Skeletal muscle tissue (tissue), 4 donors: ENCODE results near the gene VAC14. TPM values are rescaled to one million over a fixed set of nuclear protein-coding genes. Genes with fewer than 3 reads are reported as not detected.
"Not testable (repeated sequence)": the region's sequence is repeated elsewhere in the genome, so short reads cannot be mapped to it uniquely, and the experiment has no call there.

Source experiments
- H3K27ac ChIP-seq: one replicate; pipeline ENCODE4 v1.7.0; 2013; ENCODE audit warnings: mild to moderate bottlenecking, low read depth, low read length, inconsistent platforms
- H3K27me3 ChIP-seq, 3 donors: one replicate each; pipeline ENCODE4 v1.7.0; 2013; ENCODE audit warnings: low read length in 3 of 3; ENCODE audit not compliant: control insufficient read depth in 3 of 3, insufficient read depth in 3 of 3
- H3K36me3 ChIP-seq, 3 donors: one replicate each; pipeline ENCODE4 v1.7.0; 2013; ENCODE audit warnings: low read length in 3 of 3; ENCODE audit not compliant: control insufficient read depth in 3 of 3, insufficient read depth in 3 of 3
- H3K4me1 ChIP-seq, 3 donors: one replicate each; pipeline ENCODE4 v1.7.0; 2013; ENCODE audit warnings: low read length in 3 of 3, mild to moderate bottlenecking in 3 of 3; ENCODE audit not compliant: control insufficient read depth in 3 of 3, insufficient read depth in 3 of 3
- H3K4me3 ChIP-seq, 3 donors: one replicate each; pipeline ENCODE4 v1.7.0; 2013; ENCODE audit warnings: low read length in 3 of 3
- H3K9ac ChIP-seq, 3 donors: one replicate each; pipeline ENCODE4 v1.7.0; 2013; ENCODE audit warnings: low read length in 3 of 3, mild to moderate bottlenecking in 3 of 3, moderate library complexity in 2 of 3, low read depth in 1 of 3
- H3K9me3 ChIP-seq, 3 donors: one replicate each; pipeline ENCODE4 v1.7.0; 2013; ENCODE audit warnings: low read length in 3 of 3; ENCODE audit not compliant: control insufficient read depth in 3 of 3
- total RNA-seq: library from RNA; depleted of rRNA; stranded (reverse); fragments of >200 nt; gene quantifications from one replicate; pipeline ENCODE4 v1.2.3, GENCODE V29; 2014
- donor health status: Osteomylitis.

VAC14 gene
- total RNA-seq = 15.1 TPM

DNA sequence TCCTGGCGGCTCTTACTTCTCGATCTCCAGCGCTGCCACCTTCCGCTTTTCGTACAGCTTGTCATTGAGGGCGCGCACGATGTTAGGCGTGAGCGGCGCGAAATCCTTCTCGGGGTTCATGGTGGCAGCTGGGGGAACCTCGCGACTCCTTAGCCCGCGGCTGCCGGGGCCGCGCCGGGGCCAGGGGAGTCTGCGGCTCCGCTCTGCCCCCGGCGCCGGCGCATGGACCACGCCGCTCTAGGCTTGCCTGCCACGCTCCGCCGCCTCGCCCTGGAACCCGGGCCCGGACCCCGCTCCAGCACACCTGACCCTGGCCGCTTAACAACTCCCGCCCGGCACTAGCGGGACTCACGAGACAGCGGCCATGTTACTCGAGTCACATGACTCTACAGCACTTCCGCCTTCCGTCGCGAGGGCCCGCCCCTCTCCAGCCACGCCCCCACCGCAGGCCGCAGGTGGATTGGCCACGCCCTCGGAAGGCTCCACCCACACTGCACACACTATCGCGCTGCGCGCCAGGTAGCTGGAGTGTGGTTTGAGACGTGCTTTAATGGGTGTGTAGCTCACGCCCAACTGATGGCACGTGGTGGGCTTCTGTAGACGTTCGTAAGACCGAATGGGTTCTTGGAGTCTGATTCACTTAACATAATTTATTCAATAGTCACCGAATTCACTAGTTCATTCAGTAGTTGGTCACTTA, at the start of gene VAC14:
Gene VAC14, minus strand, starts transcription at position 378 of the 700 bp plus-strand sequence. Its CDS starts 258 bp downstream, at position 120.
- peak within 1 kb of the TSS; percentile 43 for H3K27ac ChIP-seq
- H3K9ac ChIP-seq = peak within 1 kb of the TSS; percentile 84 to 92 (median 90)
- peaks cover 0 to 2% (median 0%) of the 10 kb centered on the region in 3 donors for H3K9me3 ChIP-seq
- peak within 1 kb of the TSS; percentile 91 to 98 (median 93) for H3K4me3 ChIP-seq
- peaks cover 10 to 22% (median 12%) of the 10 kb centered on the region in 3 donors for H3K4me1 ChIP-seq
- peaks cover 0 to 6% (median 0%) of the 10 kb centered on the region in 3 donors for H3K36me3 ChIP-seq
- peaks cover 0 to 7% (median 7%) of the 10 kb centered on the region in 3 donors for H3K27me3 ChIP-seq

DNA sequence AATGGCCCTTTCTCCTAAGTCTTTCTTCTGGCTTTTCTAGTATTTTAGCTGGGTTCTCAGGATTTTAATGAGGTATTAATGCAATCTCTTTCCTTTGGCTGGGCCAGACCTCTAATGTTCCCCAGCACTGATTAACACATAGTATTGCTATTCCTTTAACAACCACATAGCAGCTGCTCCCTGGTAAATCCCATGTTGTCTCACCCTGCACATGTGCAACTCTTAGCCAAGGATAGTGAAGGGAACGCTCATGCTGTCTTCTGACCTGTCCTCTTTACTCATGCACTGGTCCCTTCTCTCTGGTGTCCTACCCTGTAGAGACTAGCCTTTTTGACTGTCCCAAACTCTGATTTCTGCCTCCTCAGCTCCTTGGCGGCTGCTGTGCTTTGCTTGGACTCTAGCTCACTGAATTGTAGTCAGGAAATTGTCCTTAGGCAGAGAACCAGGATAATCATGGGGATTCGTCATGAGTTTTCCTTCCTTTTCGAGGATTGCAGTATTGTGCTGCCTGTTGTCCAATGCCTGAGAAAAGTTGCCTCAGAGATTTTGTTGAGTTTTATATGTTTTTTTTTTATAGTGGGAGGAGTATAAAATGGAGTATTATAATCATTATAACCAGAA, 22.6 kb upstream of the VAC14 start:
- not testable (repeated sequence) for H3K27ac ChIP-seq, H3K36me3 ChIP-seq, H3K9me3 ChIP-seq, H3K4me3 ChIP-seq, H3K27me3 ChIP-seq, H3K9ac ChIP-seq, H3K4me1 ChIP-seq

- not testable (repeated sequence) for H3K4me3 ChIP-seq, H3K27ac ChIP-seq, H3K27me3 ChIP-seq, H3K9ac ChIP-seq, H3K4me1 ChIP-seq, H3K9me3 ChIP-seq, H3K36me3 ChIP-seq
These were observed 21.8 kb upstream of the VAC14 start for GRCh38 chr16:70822734-70823133.

GRCh38 chr16:70818088-70818487, 17.1 kb upstream of the VAC14 start:
- not testable (repeated sequence) for H3K27ac ChIP-seq, H3K9me3 ChIP-seq, H3K4me3 ChIP-seq, H3K4me1 ChIP-seq, H3K9ac ChIP-seq, H3K27me3 ChIP-seq, H3K36me3 ChIP-seq

DNA sequence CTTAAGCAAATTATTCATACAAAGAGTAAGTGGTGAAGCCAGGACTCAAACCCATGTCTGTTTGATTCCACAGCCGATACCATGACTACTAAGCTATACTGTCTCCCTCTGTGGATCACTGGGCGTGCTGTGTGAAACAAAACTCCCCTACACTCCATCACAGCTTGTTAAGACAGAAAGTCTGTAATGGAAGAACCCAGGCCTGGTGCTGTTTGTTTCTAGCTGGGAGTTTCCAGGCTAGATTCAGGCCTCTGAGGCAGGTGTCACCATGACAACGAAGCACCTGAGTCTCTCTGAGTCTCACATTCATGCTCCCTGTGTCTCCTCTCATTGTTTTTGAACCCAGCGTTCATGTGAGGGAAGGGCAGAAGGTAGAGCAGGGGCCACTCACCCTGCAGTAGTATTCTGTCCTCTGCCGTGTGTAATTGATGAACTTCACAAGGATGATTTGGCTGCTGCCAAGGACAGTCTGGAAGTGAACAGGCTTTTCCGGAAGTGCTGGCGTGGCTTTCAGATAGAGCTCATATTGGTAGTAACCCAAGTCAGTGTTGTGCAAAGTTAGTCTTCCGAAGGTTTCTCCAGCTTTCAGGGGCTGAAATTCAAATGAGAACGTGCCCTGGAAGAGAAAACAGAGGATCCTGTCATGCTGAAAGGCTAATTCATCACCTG, 8.6 kb upstream of the VAC14 start:
- Histone ChIP-seq H3K27me3 (peaks cover 8 to 15% (median 15%) of the 10 kb centered on the region in 3 donors), H3K4me1 (no peaks in the 10 kb centered on the region), H3K36me3 (no peaks in the 10 kb centered on the region), H3K9me3 (no peaks in the 10 kb centered on the region), H3K4me3 (no peak overlapping the region), H3K27ac (no peak overlapping the region), H3K9ac (no peak overlapping the region)

DNA sequence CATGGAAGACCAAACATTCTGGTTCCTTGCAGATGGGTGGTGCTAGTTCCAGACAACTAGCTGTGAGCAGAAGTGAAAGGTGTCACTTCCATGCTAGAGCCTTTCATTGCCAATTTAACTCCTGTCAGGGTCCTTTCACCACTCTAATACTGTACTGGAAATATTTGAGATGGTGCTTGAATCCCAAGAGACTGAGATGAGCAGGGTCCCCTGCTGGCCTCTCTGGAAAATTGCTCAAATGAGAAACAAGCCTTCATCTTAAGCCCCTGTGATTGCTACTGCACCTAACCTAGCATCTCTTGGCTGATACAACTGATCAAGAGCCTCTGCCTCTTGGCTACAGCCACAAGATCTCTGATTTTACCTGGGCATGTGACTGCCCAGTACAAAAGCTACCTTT, 7.4 kb upstream of the VAC14 start:
- peaks cover 13 to 15% (median 15%) of the 10 kb centered on the region in 3 donors for H3K27me3 ChIP-seq
- H3K36me3 ChIP-seq = no peaks in the 10 kb centered on the region
- H3K9ac ChIP-seq = no peak overlapping the region
- H3K4me1 ChIP-seq = no peaks in the 10 kb centered on the region
- H3K4me3 ChIP-seq = no peak overlapping the region
- no peaks in the 10 kb centered on the region for H3K9me3 ChIP-seq
- no peak overlapping the region for H3K27ac ChIP-seq

- no peak overlapping the region for H3K4me3 ChIP-seq
- peaks cover 13 to 15% (median 15%) of the 10 kb centered on the region in 3 donors for H3K27me3 ChIP-seq
These were observed 4.8 kb upstream of the VAC14 start for GRCh38 chr16:70805787-70806186.

DNA sequence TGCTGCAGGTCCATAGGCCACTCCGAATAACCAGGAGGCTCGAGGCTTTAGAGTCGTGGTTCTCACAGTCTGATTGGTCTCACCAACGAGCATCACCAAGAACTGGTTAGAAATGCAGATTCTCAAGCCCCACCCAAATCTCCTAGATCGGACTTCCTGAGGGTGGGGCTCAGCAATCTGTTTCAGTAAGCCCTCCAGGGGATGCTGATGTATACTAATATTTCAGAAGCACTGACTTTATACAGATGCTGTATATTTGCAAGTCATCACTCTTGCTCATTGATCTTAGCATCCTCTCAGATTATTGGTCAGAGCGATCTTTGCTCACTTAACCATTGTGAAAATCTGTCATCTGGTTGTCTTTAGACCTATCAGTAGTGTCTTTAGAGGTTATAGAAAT, 4.4 kb upstream of the VAC14 start:
- no peak overlapping the region for H3K4me3 ChIP-seq
- H3K4me1 ChIP-seq = peaks cover 4 to 6% (median 4%) of the 10 kb centered on the region in 3 donors
- no peak overlapping the region for H3K9ac ChIP-seq
- H3K9me3 ChIP-seq = peaks cover 0 to 2% (median 0%) of the 10 kb centered on the region in 3 donors
- peaks cover 13 to 15% (median 15%) of the 10 kb centered on the region in 3 donors for H3K27me3 ChIP-seq
- H3K36me3 ChIP-seq = no peaks in the 10 kb centered on the region
- H3K27ac ChIP-seq = no peak overlapping the region

More at GRCh38 chr16:70805787-70806186, 4.8 kb upstream of the VAC14 start:
- Histone ChIP-seq H3K9me3 (peaks cover 0 to 2% (median 0%) of the 10 kb centered on the region in 3 donors), H3K27ac (no peak overlapping the region), H3K36me3 (no peaks in the 10 kb centered on the region), H3K4me1 (peaks cover 0 to 3% (median 2%) of the 10 kb centered on the region in 3 donors), H3K9ac (no peak overlapping the region)

DNA sequence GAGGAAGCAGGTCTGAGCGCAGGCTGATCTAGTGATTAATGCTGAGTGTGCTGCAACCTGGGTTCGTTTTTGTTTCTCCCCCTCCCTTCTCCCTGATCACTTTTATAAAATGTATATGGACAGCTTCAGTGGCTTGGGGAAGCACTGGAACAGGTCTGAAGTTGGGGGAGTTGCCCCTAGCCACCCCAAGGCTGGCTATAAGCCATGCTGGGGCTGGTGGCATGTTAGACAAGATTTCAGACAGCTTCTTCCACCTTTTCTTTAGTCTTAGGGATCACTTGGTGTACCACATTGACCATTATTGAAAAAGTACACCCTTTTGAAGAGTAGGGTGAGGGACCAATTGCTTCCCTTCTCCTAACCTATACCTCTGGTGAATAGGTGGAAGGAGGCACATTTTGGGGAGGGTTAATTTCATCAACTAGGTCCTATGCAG, 3.8 kb upstream of the VAC14 start:
- H3K36me3 ChIP-seq = no peaks in the 10 kb centered on the region
- H3K9me3 ChIP-seq = peaks cover 0 to 2% (median 0%) of the 10 kb centered on the region in 3 donors
- no peak overlapping the region for H3K9ac ChIP-seq
- peaks cover 11 to 15% (median 13%) of the 10 kb centered on the region in 3 donors for H3K27me3 ChIP-seq
- H3K4me3 ChIP-seq = no peak overlapping the region
- no peak overlapping the region for H3K27ac ChIP-seq
- peaks cover 9 to 12% (median 10%) of the 10 kb centered on the region in 3 donors for H3K4me1 ChIP-seq
